ENCODE measurements around the gene CYP27A1. TPM values are rescaled to one million over a fixed set of nuclear protein-coding genes. Genes with fewer than 3 reads are reported as not detected.

CYP27A1 gene
- total RNA-seq, 1 donor = 25.0 TPM

DNA sequence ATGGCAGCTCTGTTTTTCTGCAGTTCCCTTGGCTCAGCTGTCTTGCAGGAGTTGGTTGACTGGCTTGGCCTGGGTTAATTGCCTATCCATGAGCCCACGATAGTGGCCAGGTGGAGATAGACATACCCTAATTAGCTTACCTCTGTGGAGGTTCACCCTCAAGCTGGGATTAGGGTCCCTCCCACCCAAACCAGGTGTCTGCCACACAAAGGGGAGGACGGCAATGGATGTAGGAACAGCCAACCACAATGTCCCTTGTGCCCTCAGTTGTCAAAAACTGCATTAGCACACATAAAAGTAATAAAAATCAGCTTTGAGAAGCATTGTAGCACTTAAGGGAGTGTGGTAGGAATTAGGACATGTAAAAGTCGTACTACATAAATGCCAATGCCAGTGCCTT, 4.2 kb downstream of the CYP27A1 start:
- H3K9me3 ChIP-seq (ENCODE audit: low read depth, low read length) = no peaks in the 10 kb centered on the region
- H2AFZ ChIP-seq (ENCODE audit: low read length) = no peak overlapping the region
- no peak for DNase-seq (ENCODE audit: insufficient read length, low spot score, missing footprints)
- no peak overlapping the region for H3K4me2 ChIP-seq (ENCODE audit: insufficient read depth, low read length)
- peaks cover 3% of the 10 kb centered on the region for H3K27me3 ChIP-seq (ENCODE audit: insufficient read depth, low read length)
- no peaks in the 10 kb centered on the region for H3K79me2 ChIP-seq (ENCODE audit: insufficient read depth, low read length)
- H3K4me3 ChIP-seq (ENCODE audit: insufficient read depth, low read length) = no peak overlapping the region
- H4K20me1 ChIP-seq (ENCODE audit: insufficient read depth, low read length) = peaks cover 6% of the 10 kb centered on the region
- peaks cover 6% of the 10 kb centered on the region for H3K4me1 ChIP-seq (ENCODE audit: insufficient read depth, low read length)
- no peak overlapping the region for H3K27ac ChIP-seq (ENCODE audit: low read depth, low read length)
- TF ChIP-seq, protein P1, sequence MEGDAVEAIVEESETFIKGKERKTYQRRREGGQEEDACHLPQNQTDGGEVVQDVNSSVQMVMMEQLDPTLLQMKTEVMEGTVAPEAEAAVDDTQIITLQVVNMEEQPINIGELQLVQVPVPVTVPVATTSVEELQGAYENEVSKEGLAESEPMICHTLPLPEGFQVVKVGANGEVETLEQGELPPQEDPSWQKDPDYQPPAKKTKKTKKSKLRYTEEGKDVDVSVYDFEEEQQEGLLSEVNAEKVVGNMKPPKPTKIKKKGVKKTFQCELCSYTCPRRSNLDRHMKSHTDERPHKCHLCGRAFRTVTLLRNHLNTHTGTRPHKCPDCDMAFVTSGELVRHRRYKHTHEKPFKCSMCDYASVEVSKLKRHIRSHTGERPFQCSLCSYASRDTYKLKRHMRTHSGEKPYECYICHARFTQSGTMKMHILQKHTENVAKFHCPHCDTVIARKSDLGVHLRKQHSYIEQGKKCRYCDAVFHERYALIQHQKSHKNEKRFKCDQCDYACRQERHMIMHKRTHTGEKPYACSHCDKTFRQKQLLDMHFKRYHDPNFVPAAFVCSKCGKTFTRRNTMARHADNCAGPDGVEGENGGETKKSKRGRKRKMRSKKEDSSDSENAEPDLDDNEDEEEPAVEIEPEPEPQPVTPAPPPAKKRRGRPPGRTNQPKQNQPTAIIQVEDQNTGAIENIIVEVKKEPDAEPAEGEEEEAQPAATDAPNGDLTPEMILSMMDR (IDR thresholded peaks at IDR 0.05; ENCODE audit: extremely low read depth, low read depth, low read length) = no peak
- no peaks in the 10 kb centered on the region for H3K36me3 ChIP-seq (ENCODE audit: insufficient read depth, low read length)

DNA sequence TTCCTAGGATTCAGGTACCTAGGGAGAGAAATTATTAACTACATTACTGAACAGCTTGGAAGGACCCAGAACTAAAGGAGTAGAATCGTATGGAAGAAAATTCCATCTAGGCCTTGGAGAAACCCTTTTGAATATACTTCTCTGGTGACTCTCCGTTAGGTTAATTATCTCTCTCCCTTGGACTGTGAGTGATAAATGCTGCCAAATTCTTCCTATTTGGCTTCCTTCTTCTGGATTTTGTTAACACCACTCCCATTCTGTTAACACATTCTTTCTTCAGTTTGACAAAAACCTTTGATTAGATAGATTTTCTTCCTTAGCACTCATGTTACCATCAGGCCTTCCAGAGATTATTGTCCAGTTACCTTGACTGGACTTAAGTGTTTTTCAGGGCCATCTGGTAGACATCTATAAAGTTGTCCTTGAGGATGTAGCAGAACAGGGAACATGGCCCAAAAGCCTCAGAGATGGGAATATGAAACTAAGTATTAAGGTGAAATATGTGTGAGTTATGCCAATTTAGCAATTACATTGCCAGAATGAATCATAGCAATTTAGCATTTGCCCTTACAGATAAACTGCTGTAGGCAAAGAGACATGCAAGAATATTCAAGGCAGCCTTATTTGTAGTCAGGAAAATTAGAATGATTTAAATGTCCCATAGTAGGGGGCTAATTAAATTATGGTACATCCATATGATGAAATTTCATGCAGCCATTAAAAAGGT, 6.7 kb downstream of the CYP27A1 start:
- Histone ChIP-seq H3K9me3 (ENCODE audit: low read depth, low read length) (no peaks in the 10 kb centered on the region), H3K4me2 (ENCODE audit: insufficient read depth, low read length) (no peak overlapping the region), H2AFZ (ENCODE audit: low read length) (no peak overlapping the region), H4K20me1 (ENCODE audit: insufficient read depth, low read length) (peaks cover 6% of the 10 kb centered on the region), H3K27ac (ENCODE audit: low read depth, low read length) (no peak overlapping the region), H3K79me2 (ENCODE audit: insufficient read depth, low read length) (no peaks in the 10 kb centered on the region), H3K4me1 (ENCODE audit: insufficient read depth, low read length) (no peaks in the 10 kb centered on the region), H3K4me3 (ENCODE audit: insufficient read depth, low read length) (no peak overlapping the region), H3K36me3 (ENCODE audit: insufficient read depth, low read length) (no peaks in the 10 kb centered on the region), H3K27me3 (ENCODE audit: insufficient read depth, low read length) (peaks cover 4% of the 10 kb centered on the region)
- TF ChIP-seq, protein P1 (IDR thresholded peaks at IDR 0.05; ENCODE audit: extremely low read depth, low read depth, low read length) = no peak
- DNase-seq (ENCODE audit: insufficient read length, low spot score, missing footprints) = no peak

DNA sequence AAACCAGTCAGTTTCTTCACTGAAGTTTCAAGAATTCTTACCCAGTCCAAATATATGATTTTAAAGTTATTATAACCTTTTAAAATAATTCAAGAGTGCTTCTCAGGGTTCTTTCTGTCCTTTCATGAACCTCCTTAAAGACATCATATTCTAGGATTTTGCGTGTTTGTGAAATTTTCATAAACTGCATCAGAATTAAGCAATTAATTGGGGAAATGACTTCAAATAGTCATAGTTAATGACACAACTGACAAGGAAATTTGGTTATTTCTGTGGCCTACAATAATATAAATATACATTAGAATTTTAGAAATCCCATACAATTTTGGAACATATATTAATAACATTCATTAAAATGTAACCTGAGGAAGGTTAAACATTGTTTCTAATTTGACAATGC, 10.5 kb downstream of the CYP27A1 start:
- H3K9me3 ChIP-seq (ENCODE audit: low read depth, low read length) = no peaks in the 10 kb centered on the region
- TF ChIP-seq, protein P1 (IDR thresholded peaks at IDR 0.05; ENCODE audit: extremely low read depth, low read depth, low read length) = no peak
- DNase-seq (ENCODE audit: insufficient read length, low spot score, missing footprints) = no peak
- H3K4me2 ChIP-seq (ENCODE audit: insufficient read depth, low read length) = no peak overlapping the region
- H2AFZ ChIP-seq (ENCODE audit: low read length) = no peak overlapping the region
- no peaks in the 10 kb centered on the region for H3K79me2 ChIP-seq (ENCODE audit: insufficient read depth, low read length)
- H3K4me1 ChIP-seq (ENCODE audit: insufficient read depth, low read length) = no peaks in the 10 kb centered on the region
- peaks cover 6% of the 10 kb centered on the region for H3K27me3 ChIP-seq (ENCODE audit: insufficient read depth, low read length)
- H3K36me3 ChIP-seq (ENCODE audit: insufficient read depth, low read length) = no peaks in the 10 kb centered on the region
- peaks cover 11% of the 10 kb centered on the region for H4K20me1 ChIP-seq (ENCODE audit: insufficient read depth, low read length)
- no peak overlapping the region for H3K4me3 ChIP-seq (ENCODE audit: insufficient read depth, low read length)
- H3K27ac ChIP-seq (ENCODE audit: low read depth, low read length) = no peak overlapping the region

DNA sequence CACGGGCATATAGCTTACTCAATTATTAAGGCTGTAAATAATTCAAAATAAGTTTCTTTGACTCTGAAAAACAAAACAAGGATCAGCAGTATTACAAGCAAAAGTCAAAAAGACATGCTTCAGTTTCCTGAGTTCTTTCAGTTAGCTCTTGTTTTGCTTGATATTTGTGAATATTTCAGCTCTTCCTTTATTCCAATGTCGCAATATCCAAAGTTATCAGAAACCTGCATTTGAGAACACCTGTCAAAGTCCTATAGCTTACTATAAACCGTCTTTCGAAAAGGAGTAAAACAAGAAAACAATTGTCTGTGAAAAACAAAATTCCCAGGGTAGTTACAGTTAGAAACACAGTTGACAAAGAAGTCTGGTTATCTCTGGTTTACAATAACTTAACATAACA, 14.7 kb downstream of the CYP27A1 start:
- no peaks in the 10 kb centered on the region for H3K36me3 ChIP-seq (ENCODE audit: insufficient read depth, low read length)
- TF ChIP-seq, protein P1 (IDR thresholded peaks at IDR 0.05; ENCODE audit: extremely low read depth, low read depth, low read length) = no peak
- DNase-seq (ENCODE audit: insufficient read length, low spot score, missing footprints) = no peak
- no peaks in the 10 kb centered on the region for H3K4me1 ChIP-seq (ENCODE audit: insufficient read depth, low read length)
- no peak overlapping the region for H3K4me2 ChIP-seq (ENCODE audit: insufficient read depth, low read length)
- peaks cover 5% of the 10 kb centered on the region for H4K20me1 ChIP-seq (ENCODE audit: insufficient read depth, low read length)
- no peak overlapping the region for H2AFZ ChIP-seq (ENCODE audit: low read length)
- no peak overlapping the region for H3K27ac ChIP-seq (ENCODE audit: low read depth, low read length)
- H3K79me2 ChIP-seq (ENCODE audit: insufficient read depth, low read length) = no peaks in the 10 kb centered on the region
- peaks cover 4% of the 10 kb centered on the region for H3K27me3 ChIP-seq (ENCODE audit: insufficient read depth, low read length)
- no peak overlapping the region for H3K4me3 ChIP-seq (ENCODE audit: insufficient read depth, low read length)
- no peaks in the 10 kb centered on the region for H3K9me3 ChIP-seq (ENCODE audit: low read depth, low read length)

Data from osteoblast (primary cell).